H1 (cell line): ENCODE results near the gene WDR11. TPM values are rescaled to one million over a fixed set of nuclear protein-coding genes. Genes with fewer than 3 reads are reported as not detected.

Experiments
- CTCF ChIA-PET: fragments of 300-600 bp; sonication (Branson Sonifier 250); formaldehyde crosslinking; loops from one replicate; lab custom pipeline; 2021; ENCODE audit not compliant: partially characterized antibody; lab: Charles Lee
- POLR2A ChIA-PET: fragments of 300-600 bp; sonication (Branson Sonifier 250); formaldehyde crosslinking; loops from one replicate; lab custom pipeline; 2021; ENCODE audit warnings: inconsistent platforms; ENCODE audit not compliant: partially characterized antibody; lab: Charles Lee
- DNase-seq, 2 experiments: peaks; one replicate each; pipeline versions ENCODE4 v3.0.0 to v3.0.0-alpha.2; 2010 to 2022; ENCODE audit warnings: low spot score in 2 of 2, low read depth in 1 of 2, mixed read lengths in 1 of 2
- FAIRE-seq: peaks from 2 replicates; lab custom pipeline; 2011; peaks lifted over from hg19 to GRCh38; lab: Jason Lieb, UNC
- H2AFZ ChIP-seq: 2 replicates; pipeline ENCODE4 v1.8.1; 2012; ENCODE audit warnings: low read length, inconsistent platforms
- H2AK5ac ChIP-seq: 2 replicates; pipeline ENCODE4 v1.6.1; 2013; ENCODE audit warnings: low read depth, low read length
- H2BK120ac ChIP-seq: replicated peaks from 2 replicates; pipeline ENCODE3; 2013; ENCODE audit warnings: low read depth, low read length, inconsistent platforms
- H2BK12ac ChIP-seq: 2 replicates; pipeline ENCODE4 v1.6.1; 2013; ENCODE audit warnings: low read depth, low read length
- H2BK15ac ChIP-seq: 2 replicates; pipeline ENCODE4 v1.6.1; 2013; ENCODE audit warnings: low read length
- H2BK20ac ChIP-seq: 2 replicates; pipeline ENCODE4 v1.6.1; 2013; ENCODE audit warnings: low read length
- H2BK5ac ChIP-seq: 2 replicates; pipeline ENCODE4 v1.6.1; 2013; ENCODE audit warnings: low read depth, low read length
- H3K14ac ChIP-seq: 2 replicates; pipeline ENCODE4 v1.6.1; 2013; ENCODE audit warnings: inconsistent platforms; ENCODE audit not compliant: insufficient read length
- H3K18ac ChIP-seq: 2 replicates; pipeline ENCODE4 v1.6.1; 2013; ENCODE audit warnings: low read length; ENCODE audit errors: extremely low read depth
- H3K23ac ChIP-seq: 2 replicates; pipeline ENCODE4 v1.6.1; 2013; ENCODE audit warnings: inconsistent platforms; ENCODE audit not compliant: insufficient read length
- H3K23me2 ChIP-seq: 2 replicates; pipeline ENCODE4 v1.6.1; 2013; ENCODE audit warnings: low read depth, low read length
- H3K27ac ChIP-seq: 2 replicates; pipeline ENCODE4 v1.6.1; 2011; ENCODE audit warnings: low read depth, low read length, inconsistent platforms
- H3K27me3 ChIP-seq, 4 experiments: replicated peaks in 1 of 4; 1 replicate in 1 of 4; 2 replicates in 3 of 4; pipeline versions ENCODE4 v1.6.1 to v1.8.1; 2011 to 2013; ENCODE audit warnings: low read length in 3 of 4, mild to moderate bottlenecking in 3 of 4, inconsistent platforms in 2 of 4, mixed read lengths in 2 of 4, moderate library complexity in 1 of 4; ENCODE audit not compliant: control insufficient read depth in 3 of 4, insufficient read depth in 3 of 4; ENCODE audit errors: extremely low read depth in 1 of 4
- H3K36me3 ChIP-seq, 4 experiments: 2 replicates each; pipeline versions ENCODE4 v1.6.1 to v1.8.1; 2011 to 2013; ENCODE audit warnings: mild to moderate bottlenecking in 4 of 4, low read length in 3 of 4, moderate library complexity in 2 of 4, control low read depth in 1 of 4, inconsistent platforms in 1 of 4; ENCODE audit not compliant: insufficient read depth in 4 of 4, control insufficient read depth in 2 of 4
- H3K4ac ChIP-seq: replicated peaks from 2 replicates; pipeline ENCODE3; 2013; ENCODE audit warnings: low read length, low read depth, mixed read lengths, inconsistent platforms; ENCODE audit not compliant: insufficient read length
- H3K4me1 ChIP-seq, 4 experiments: replicated peaks in 1 of 4; 1 replicate in 1 of 4; 2 replicates in 3 of 4; pipeline versions ENCODE4 v1.6.1 to v1.8.1; 2011 to 2013; ENCODE audit warnings: low read length in 3 of 4, inconsistent platforms in 2 of 4, mixed read lengths in 1 of 4; ENCODE audit not compliant: insufficient read depth in 4 of 4, control insufficient read depth in 3 of 4
- H3K4me2 ChIP-seq, 2 experiments: 2 replicates each; pipeline versions ENCODE4 v1.6.1 to v1.8.1; 2011 to 2013; ENCODE audit warnings: low read depth in 2 of 2, low read length in 2 of 2, control low read depth in 1 of 2, inconsistent platforms in 1 of 2, mild to moderate bottlenecking in 1 of 2; ENCODE audit not compliant: insufficient read depth in 1 of 2
- H3K4me3 ChIP-seq, 4 experiments: fragments of 200-600, 300-600 bp in 1 of 4; sonication (generic), shearing (Covaris generic), sonication (Bioruptor Twin) in 1 of 4; 2 replicates each; pipeline versions ENCODE4 v1.5.1 to v1.8.1; 2011 to 2016; ENCODE audit warnings: low read length in 4 of 4, low read depth in 3 of 4, control low read depth in 2 of 4, inconsistent platforms in 2 of 4, mild to moderate bottlenecking in 2 of 4, mixed read lengths in 1 of 4, moderate library complexity in 1 of 4; ENCODE audit not compliant: insufficient read depth in 2 of 4; ENCODE audit errors: extremely low read depth in 1 of 4
- H3K56ac ChIP-seq: replicated peaks from 2 replicates; pipeline ENCODE3; 2013; ENCODE audit warnings: low read depth, mild to moderate bottlenecking, mixed read lengths, low read length, inconsistent platforms; ENCODE audit not compliant: insufficient read length
- H3K79me1 ChIP-seq: 2 replicates; pipeline ENCODE4 v1.6.1; 2013; ENCODE audit warnings: low read depth, low read length, control low read depth
- H3K79me2 ChIP-seq, 2 experiments: 2 replicates each; pipeline versions ENCODE4 v1.6.1 to v1.8.1; 2012 to 2013; ENCODE audit warnings: low read length in 2 of 2, mild to moderate bottlenecking in 2 of 2, inconsistent platforms in 1 of 2; ENCODE audit not compliant: insufficient read depth in 2 of 2, control insufficient read depth in 1 of 2
- H3K9ac ChIP-seq, 4 experiments: replicated peaks in 1 of 4; 1 replicate in 1 of 4; 2 replicates in 3 of 4; pipeline versions ENCODE4 v1.6.1 to v1.8.1; 2011 to 2013; ENCODE audit warnings: low read depth in 3 of 4, low read length in 3 of 4, control low read depth in 2 of 4, mild to moderate bottlenecking in 2 of 4, moderate library complexity in 2 of 4, inconsistent platforms in 1 of 4; ENCODE audit errors: extremely low read depth in 1 of 4
- H3K9me3 ChIP-seq, 2 experiments: 2 replicates each; pipeline versions ENCODE4 v1.6.1 to v1.8.1; 2012 to 2013; ENCODE audit warnings: mild to moderate bottlenecking in 2 of 2, moderate library complexity in 2 of 2, control low read depth in 1 of 2, inconsistent platforms in 1 of 2, low read depth in 1 of 2, low read length in 1 of 2, mixed read lengths in 1 of 2; ENCODE audit not compliant: insufficient read depth in 2 of 2
- H4K20me1 ChIP-seq, 2 experiments: replicated peaks in 1 of 2; 2 replicates each; pipeline versions ENCODE3 to v1.8.1; 2011 to 2013; ENCODE audit warnings: inconsistent platforms in 2 of 2, low read length in 2 of 2, mild to moderate bottlenecking in 1 of 2; ENCODE audit not compliant: insufficient read depth in 2 of 2, control insufficient read depth in 1 of 2
- H4K5ac ChIP-seq: 2 replicates; pipeline ENCODE4 v1.6.1; 2013; ENCODE audit warnings: low read length, low read depth, mixed read lengths, inconsistent platforms; ENCODE audit not compliant: insufficient read length
- H4K8ac ChIP-seq: 2 replicates; pipeline ENCODE4 v1.8.0; 2013; ENCODE audit warnings: mild to moderate bottlenecking, moderate library complexity, low read length, inconsistent platforms; ENCODE audit not compliant: insufficient read depth; ENCODE audit errors: extremely low read depth
- H4K91ac ChIP-seq: replicated peaks from 2 replicates; pipeline ENCODE3; 2013; ENCODE audit warnings: low read length, mixed read lengths, inconsistent platforms; ENCODE audit not compliant: insufficient read length
- EP300 ChIP-seq, 2 experiments: IDR thresholded peaks; 1 replicate in 1 of 2; 2 replicates in 1 of 2; pipeline ENCODE4 v1.6.1; 2011 to 2012; ENCODE audit warnings: low read depth in 2 of 2, low read length in 2 of 2, mild to moderate bottlenecking in 2 of 2, borderline replicate concordance in 1 of 2, inconsistent platforms in 1 of 2, moderate library complexity in 1 of 2
- EZH2 ChIP-seq: fragments of 200-600 bp; sonication (generic); IDR thresholded peaks from 2 replicates; pipeline ENCODE4 v1.7.1; 2012; ENCODE audit warnings: low read depth, mild to moderate bottlenecking, moderate library complexity, low read length, inconsistent platforms; ENCODE audit not compliant: severe bottlenecking
- KDM5A ChIP-seq: fragments of 200-600 bp; IDR thresholded peaks from 2 replicates; pipeline ENCODE4 v1.7.1; 2012; ENCODE audit warnings: mild to moderate bottlenecking, low read length, inconsistent platforms, mixed read lengths
- NRF1 ChIP-seq: IDR thresholded peaks from 2 replicates; pipeline ENCODE4 v1.6.1; 2011; ENCODE audit warnings: mild to moderate bottlenecking, low read depth, low read length, improper control_type of control experiment
- POLR2A ChIP-seq, 2 experiments: IDR thresholded peaks; 1 replicate in 1 of 2; 2 replicates in 1 of 2; pipeline ENCODE4 v1.6.1; 2011; ENCODE audit warnings: low read depth in 2 of 2, low read length in 2 of 2, mild to moderate bottlenecking in 2 of 2; ENCODE audit errors: control extremely low read depth in 1 of 2
- SP2 ChIP-seq: IDR thresholded peaks from 2 replicates; pipeline ENCODE4 v1.6.1; 2012; ENCODE audit warnings: mild to moderate bottlenecking, low read length, inconsistent platforms
- TEAD4 ChIP-seq: IDR thresholded peaks from 2 replicates; pipeline ENCODE4 v1.6.1; 2012; ENCODE audit warnings: low read depth, low read length, inconsistent platforms, mixed read lengths
- ZNF274 ChIP-seq: IDR thresholded peaks from 2 replicates; pipeline ENCODE4 v1.7.0; 2012; ENCODE audit warnings: low read length, borderline replicate concordance; ENCODE audit errors: extremely low read depth
- WGBS, 2 experiments: shearing (Covaris generic) in 1 of 2; methylation state at CpG; one replicate each; pipeline versions ENCODE4 v1.1.6 to v1.1.7; 2013 to 2015; ENCODE audit warnings: low lambda C conversion rate in 2 of 2, mixed read lengths in 2 of 2, inconsistent platforms in 1 of 2, low coverage in 1 of 2, missing lambda C conversion rate in 1 of 2; ENCODE audit not compliant: insufficient replicate concordance in 2 of 2, insufficient coverage in 1 of 2, insufficient read length in 1 of 2; ENCODE audit errors: extremely low coverage in 1 of 2, missing lambda C conversion rate in 1 of 2; 5-methylcytosine and 5-hydroxymethylcytosine counted together
- polyA plus RNA-seq, 7 experiments: library from polyadenylated mRNA; depleted of rRNA in 3 of 7; stranded (reverse) in 5 of 7; unstranded in 2 of 7; fragments of >200 nt in 5 of 7; fragments of 200-250 nt in 2 of 7; gene quantifications; 1 replicate in 5 of 7; 2 replicates in 1 of 7; 4 replicates in 1 of 7; pipeline versions ENCODE4 v1.2.1 to v1.2.3, GENCODE V29; 2011 to 2013; ENCODE audit warnings: missing spikeins in 2 of 7, mixed read lengths in 2 of 7
- total RNA-seq: library from RNA; stranded (reverse); fragmentation: NEBNext Ultra II Directional; extraction: Animal tissue kit (Norgen Biotek cat#: 25700); gene quantifications from 2 replicates; pipeline ENCODE4 v1.2.1, GENCODE V29; 2021

The WDR11 gene
- total and polyA plus RNA-seq, 2 of the 8 experiments (the other 6 are each of a cell fraction or from before 2014, with no cell fraction given): 39.7 to 41.9 TPM

GRCh38 chr10:120927352-120927751 lies 76.2 kb downstream of the WDR11 start:
- ChIA-PET POLR2A (interaction anchor here (0.9 kb wide), 1 partner anchor 9 kb away, joined by 3 read pairs; no protein-coding TSS in a partner anchor), CTCF (interaction anchor here (0.9 to 2.0 kb wide), 3 partner anchors 10 to 21 kb away, joined by 3 to 6 read pairs (median 3); no protein-coding TSS in a partner anchor)
- Histone ChIP-seq H2BK120ac (no peak overlapping the region), H2AK5ac (no peak overlapping the region), H2BK20ac (no peak overlapping the region), H3K27ac (no peak overlapping the region), H3K4me3 (no peak overlapping the region), H4K20me1 (no peaks in the 10 kb centered on the region), H2BK15ac (no peak overlapping the region), H4K8ac (no peak overlapping the region), H3K4ac (no peak overlapping the region), H4K5ac (no peak overlapping the region), H3K4me2 (no peak overlapping the region), H3K9me3 (no peaks in the 10 kb centered on the region; a peak in 1 of 4 replicates), H3K27me3 (no peaks in the 10 kb centered on the region), H3K18ac (no peak overlapping the region), H2BK12ac (no peak overlapping the region), H3K9ac (no peak overlapping the region)
- DNase-seq: no peak
- 82% methylated on average over 4 of the region's 4 CpGs; no CpG with 5 or more reads in 1 of the 2 experiments for WGBS, 2 experiments
- TF ChIP-seq EZH2: no peak
- no peak for TF ChIP-seq EP300 (IDR thresholded peaks at IDR 0.05; ENCODE audit: borderline replicate concordance in 1 of 2, low read depth in 2 of 2, low read length in 2 of 2)
- TF ChIP-seq SP2: no peak
- TF ChIP-seq NRF1: no peak
- no peak for TF ChIP-seq TEAD4
- TF ChIP-seq POLR2A (IDR thresholded peaks at IDR 0.05; ENCODE audit: control extremely low read depth in 1 of 2, low read depth in 2 of 2, low read length in 2 of 2): no peak
- no peak for TF ChIP-seq KDM5A
- TF ChIP-seq ZNF274: no peak
- TF ChIP-seq, all 59 proteins: peak for 0
- Histone ChIP-seq H3K79me2 (no peaks in the 10 kb centered on the region), H3K36me3 (no peaks in the 10 kb centered on the region), H2AFZ (no peak overlapping the region), H2BK5ac (no peak overlapping the region), H3K56ac (no peak overlapping the region), H3K23me2 (no peaks in the 10 kb centered on the region), H3K79me1 (no peaks in the 10 kb centered on the region), H3K23ac (no peak overlapping the region), H3K4me1 (no peaks in the 10 kb centered on the region), H3K14ac (no peak overlapping the region), H4K91ac (no peak overlapping the region)
- FAIRE-seq: no peak
